ENCODE data around the gene KNTC1.

Gene KNTC1

GRCh38 chr12:122515275-122515674 is 11.8 kb upstream of the KNTC1 start:
- no peak overlapping the region for H2AFZ ChIP-seq (ENCODE audit: low read depth, low read length)
- peaks cover 85% of the 10 kb centered on the region for H3K36me3 ChIP-seq (replicated peaks; ENCODE audit: low read depth, low read length)
- peaks cover 53% of the 10 kb centered on the region for H4K20me1 ChIP-seq (ENCODE audit: insufficient read depth, low read length)
- no peak overlapping the region for H3K4me2 ChIP-seq (ENCODE audit: low read length)
- TF ChIP-seq EZH2phosphoT487 (IDR thresholded peaks at IDR 0.05; ENCODE audit: low read depth) (no peak), CTCF (IDR thresholded peaks at IDR 0.05; ENCODE audit: low read depth, low read length) (no peak)
- no peak overlapping the region for H3K4me3 ChIP-seq (ENCODE audit: low read length)
- no peaks in the 10 kb centered on the region for H3K9me3 ChIP-seq (ENCODE audit: insufficient read depth, low read length)
- H3K27ac ChIP-seq (ENCODE audit: low read length) = no peak overlapping the region
- no peaks in the 10 kb centered on the region for H3K4me1 ChIP-seq (ENCODE audit: low read length)
- H3K9ac ChIP-seq (ENCODE audit: low read length) = no peak overlapping the region
- H3K27me3 ChIP-seq (ENCODE audit: low read depth, low read length) = no peaks in the 10 kb centered on the region
- peaks cover 90% of the 10 kb centered on the region for H3K79me2 ChIP-seq (ENCODE audit: low read length)

GRCh38 chr12:122516544-122517361 is 10.3 kb upstream of the KNTC1 start:
- H3K4me3 ChIP-seq (ENCODE audit: low read length) = no peak overlapping the region
- peaks cover 91% of the 10 kb centered on the region for H3K79me2 ChIP-seq (ENCODE audit: low read length)
- no peaks in the 10 kb centered on the region for H3K4me1 ChIP-seq (ENCODE audit: low read length)
- H2AFZ ChIP-seq (ENCODE audit: low read depth, low read length) = no peak overlapping the region
- peaks cover 60% of the 10 kb centered on the region for H4K20me1 ChIP-seq (ENCODE audit: insufficient read depth, low read length)
- no peak overlapping the region for H3K9ac ChIP-seq (ENCODE audit: low read length)
- no peaks in the 10 kb centered on the region for H3K9me3 ChIP-seq (ENCODE audit: insufficient read depth, low read length)
- H3K27me3 ChIP-seq (ENCODE audit: low read depth, low read length) = no peaks in the 10 kb centered on the region
- H3K36me3 ChIP-seq (replicated peaks; ENCODE audit: low read depth, low read length) = peaks cover 85% of the 10 kb centered on the region
- no peak overlapping the region for H3K4me2 ChIP-seq (ENCODE audit: low read length)
- H3K27ac ChIP-seq (ENCODE audit: low read length) = no peak overlapping the region
- TF ChIP-seq EZH2phosphoT487 (IDR thresholded peaks at IDR 0.05; ENCODE audit: low read depth) = no peak
- no peak for TF ChIP-seq CTCF (IDR thresholded peaks at IDR 0.05; ENCODE audit: low read depth, low read length)

GRCh38 chr12:122517877-122518276 is 9.2 kb upstream of the KNTC1 start:
- Histone ChIP-seq H3K36me3 (replicated peaks; ENCODE audit: low read depth, low read length) (peaks cover 86% of the 10 kb centered on the region), H3K4me2 (ENCODE audit: low read length) (no peak overlapping the region), H3K9ac (ENCODE audit: low read length) (no peak overlapping the region), H4K20me1 (ENCODE audit: insufficient read depth, low read length) (peaks cover 61% of the 10 kb centered on the region), H3K4me3 (ENCODE audit: low read length) (no peak overlapping the region), H2AFZ (ENCODE audit: low read depth, low read length) (no peak overlapping the region), H3K27me3 (ENCODE audit: low read depth, low read length) (no peaks in the 10 kb centered on the region), H3K9me3 (ENCODE audit: insufficient read depth, low read length) (no peaks in the 10 kb centered on the region), H3K4me1 (ENCODE audit: low read length) (peaks cover 6% of the 10 kb centered on the region), H3K27ac (ENCODE audit: low read length) (no peak overlapping the region), H3K79me2 (ENCODE audit: low read length) (peaks cover 91% of the 10 kb centered on the region)
- TF ChIP-seq EZH2phosphoT487 (IDR thresholded peaks at IDR 0.05; ENCODE audit: low read depth) (no peak), CTCF (IDR thresholded peaks at IDR 0.05; ENCODE audit: low read depth, low read length) (no peak)

DNA sequence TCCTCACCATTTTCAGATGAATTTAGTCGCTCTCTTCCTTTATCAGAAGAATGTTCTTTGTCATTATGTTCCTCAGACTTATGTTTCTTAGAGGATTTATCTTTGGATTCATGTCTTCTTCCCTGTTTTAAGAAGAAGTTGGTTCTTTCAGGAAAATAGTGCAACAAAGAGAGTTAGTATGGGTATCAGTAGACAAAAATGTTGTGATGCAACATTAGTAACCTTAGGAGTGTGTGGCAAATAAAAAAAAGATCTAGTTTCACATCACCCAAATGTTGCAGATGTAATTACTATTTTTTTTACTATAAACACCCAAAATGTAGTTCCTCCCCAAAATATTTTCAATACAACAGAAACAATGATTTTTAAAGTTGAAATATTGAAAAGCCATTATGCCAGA is 8.1 kb upstream of the KNTC1 start:
- Histone ChIP-seq H4K20me1 (ENCODE audit: insufficient read depth, low read length) (peaks cover 65% of the 10 kb centered on the region), H2AFZ (ENCODE audit: low read depth, low read length) (no peak overlapping the region), H3K4me1 (ENCODE audit: low read length) (peaks cover 16% of the 10 kb centered on the region), H3K27ac (ENCODE audit: low read length) (no peak overlapping the region), H3K9ac (ENCODE audit: low read length) (no peak overlapping the region), H3K27me3 (ENCODE audit: low read depth, low read length) (no peaks in the 10 kb centered on the region), H3K9me3 (ENCODE audit: insufficient read depth, low read length) (no peaks in the 10 kb centered on the region), H3K79me2 (ENCODE audit: low read length) (peaks cover 93% of the 10 kb centered on the region), H3K36me3 (replicated peaks; ENCODE audit: low read depth, low read length) (peaks cover 89% of the 10 kb centered on the region), H3K4me2 (ENCODE audit: low read length) (no peak overlapping the region), H3K4me3 (ENCODE audit: low read length) (no peak overlapping the region)
- TF ChIP-seq CTCF (IDR thresholded peaks at IDR 0.05; ENCODE audit: low read depth, low read length) = no peak
- TF ChIP-seq EZH2phosphoT487 (IDR thresholded peaks at IDR 0.05; ENCODE audit: low read depth) = no peak
